GM12891 (cell line): ENCODE measurements around the gene GID4.

Experiments used
- DNase-seq: peaks from one replicate; pipeline ENCODE4 v3.0.0; 2011; ENCODE audit warnings: low spot score; ENCODE audit not compliant: insufficient read length
- FAIRE-seq: peaks from 2 replicates; lab custom pipeline; 2011; peaks lifted over from hg19 to GRCh38; lab: Jason Lieb, UNC
- PAX5 ChIP-seq: IDR thresholded peaks from 2 replicates; pipeline ENCODE4 v1.6.1; 2011; ENCODE audit warnings: low read length, moderate library complexity, mild to moderate bottlenecking; ENCODE audit not compliant: insufficient read depth, severe bottlenecking
- POLR2A ChIP-seq: IDR thresholded peaks from 2 replicates; pipeline ENCODE4 v1.6.1; 2011; ENCODE audit warnings: low read depth, low read length, control low read depth
- POLR2AphosphoS5 ChIP-seq: IDR thresholded peaks from 2 replicates; pipeline ENCODE4 v1.6.1; 2011; ENCODE audit warnings: low read depth, low read length, control low read depth
- POU2F2 ChIP-seq: IDR thresholded peaks from 2 replicates; pipeline ENCODE4 v1.6.1; 2011; ENCODE audit warnings: low read depth, mild to moderate bottlenecking, control low read depth, low read length, moderate library complexity
- SPI1 ChIP-seq: IDR thresholded peaks from 2 replicates; pipeline ENCODE4 v1.6.1; 2011; ENCODE audit warnings: low read depth, low read length, control low read depth
- TAF1 ChIP-seq: IDR thresholded peaks from 2 replicates; pipeline ENCODE4 v1.6.1; 2011; ENCODE audit warnings: low read depth, low read length, control low read depth

GID4 gene

DNA sequence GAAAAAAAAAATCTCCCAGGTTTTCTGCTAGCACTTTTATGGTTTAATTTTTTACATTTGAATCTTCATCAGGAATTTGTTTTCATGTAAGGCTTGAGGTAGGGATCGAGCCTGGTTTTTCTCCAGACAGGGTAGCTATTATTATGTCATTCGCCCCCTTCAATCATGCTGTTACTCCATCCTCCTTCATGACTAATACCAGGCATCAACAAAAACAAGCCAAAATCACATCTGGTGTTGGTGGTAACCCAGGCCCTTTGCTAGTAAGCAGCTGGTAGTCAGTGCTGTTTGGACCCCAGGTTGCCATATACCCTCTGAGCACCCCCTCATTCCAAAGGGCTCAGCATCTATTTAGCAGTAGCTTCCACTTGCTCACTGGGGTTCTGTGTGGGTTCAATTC is 37.0 kb upstream of the GID4 start:
- no peak for FAIRE-seq
- no peak for DNase-seq
- TF ChIP-seq PAX5 (no peak), POU2F2 (no peak), POLR2A (no peak), SPI1 (no peak), POLR2AphosphoS5 (no peak), TAF1 (no peak)

DNA sequence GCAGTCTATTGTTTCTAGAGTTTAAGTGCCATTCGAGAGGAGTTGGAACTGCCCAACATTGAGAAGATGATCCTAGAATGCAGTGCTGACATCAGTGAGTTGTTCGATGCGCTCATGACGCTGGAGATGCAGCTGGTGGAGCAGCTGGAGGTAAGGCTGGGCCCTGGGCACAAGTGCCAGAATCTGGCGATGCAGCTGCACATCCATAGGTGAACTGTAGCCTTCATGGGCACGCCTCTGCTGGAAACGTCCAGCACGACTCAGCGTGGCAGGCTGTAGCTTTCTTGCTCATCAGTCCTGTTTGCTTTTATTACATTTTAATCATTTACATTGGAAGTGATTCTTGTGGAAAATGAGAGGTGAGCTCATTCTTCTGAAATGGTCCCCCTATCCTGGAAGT is 34.9 kb upstream of the GID4 start:
- FAIRE-seq = no peak
- TF ChIP-seq PAX5 (no peak), SPI1 (no peak), POLR2AphosphoS5 (no peak), TAF1 (no peak), POLR2A (no peak), POU2F2 (no peak)
- no peak for DNase-seq

DNA sequence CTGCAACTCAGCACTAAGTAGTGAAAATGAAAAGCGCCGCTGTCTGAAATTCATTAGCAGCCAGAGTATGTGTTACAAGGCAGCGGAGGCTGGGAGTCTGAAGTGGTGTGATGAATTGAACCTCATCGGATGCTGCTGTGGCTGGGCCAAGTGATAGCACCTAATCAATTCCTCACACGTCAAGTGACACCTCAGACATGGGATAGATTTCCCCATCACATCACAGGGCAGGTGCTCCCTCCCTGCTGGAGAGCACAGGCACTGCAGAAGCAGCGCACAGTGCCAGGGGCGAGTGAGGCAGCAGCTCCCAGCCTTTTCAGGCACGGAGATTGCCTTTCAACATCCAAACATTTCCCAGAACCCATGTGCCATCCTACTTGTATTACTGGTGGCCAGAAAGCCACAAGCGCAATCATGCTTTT is 34.3 kb upstream of the GID4 start:
- no peak for FAIRE-seq
- DNase-seq = no peak
- TF ChIP-seq PAX5 = no peak
- no peak for TF ChIP-seq POU2F2
- no peak for TF ChIP-seq SPI1
- TF ChIP-seq TAF1 = no peak
- TF ChIP-seq POLR2AphosphoS5 = no peak
- no peak for TF ChIP-seq POLR2A

DNA sequence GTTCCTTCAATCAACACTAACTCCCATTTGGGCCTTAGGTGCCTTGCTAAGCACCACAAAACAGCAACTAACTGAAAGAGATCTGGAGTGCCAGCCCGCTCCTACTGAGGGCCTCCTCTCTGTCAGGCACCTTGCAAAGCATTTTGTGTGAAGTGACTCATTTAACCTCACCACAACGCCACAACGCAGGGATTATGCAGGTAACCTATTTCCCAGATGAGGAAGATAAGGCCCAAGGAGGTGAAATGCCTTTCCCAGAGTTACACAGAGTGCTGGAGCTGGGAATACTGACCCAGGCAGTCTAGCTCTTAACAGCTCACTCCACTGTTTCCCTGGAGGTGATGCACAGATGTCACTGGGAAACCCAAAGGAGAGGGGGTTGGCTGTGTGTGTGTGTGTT is 33.7 kb upstream of the GID4 start:
- FAIRE-seq (no peak), DNase-seq (no peak)
- TF ChIP-seq SPI1 (no peak), POLR2AphosphoS5 (no peak), POLR2A (no peak), PAX5 (no peak)

DNA sequence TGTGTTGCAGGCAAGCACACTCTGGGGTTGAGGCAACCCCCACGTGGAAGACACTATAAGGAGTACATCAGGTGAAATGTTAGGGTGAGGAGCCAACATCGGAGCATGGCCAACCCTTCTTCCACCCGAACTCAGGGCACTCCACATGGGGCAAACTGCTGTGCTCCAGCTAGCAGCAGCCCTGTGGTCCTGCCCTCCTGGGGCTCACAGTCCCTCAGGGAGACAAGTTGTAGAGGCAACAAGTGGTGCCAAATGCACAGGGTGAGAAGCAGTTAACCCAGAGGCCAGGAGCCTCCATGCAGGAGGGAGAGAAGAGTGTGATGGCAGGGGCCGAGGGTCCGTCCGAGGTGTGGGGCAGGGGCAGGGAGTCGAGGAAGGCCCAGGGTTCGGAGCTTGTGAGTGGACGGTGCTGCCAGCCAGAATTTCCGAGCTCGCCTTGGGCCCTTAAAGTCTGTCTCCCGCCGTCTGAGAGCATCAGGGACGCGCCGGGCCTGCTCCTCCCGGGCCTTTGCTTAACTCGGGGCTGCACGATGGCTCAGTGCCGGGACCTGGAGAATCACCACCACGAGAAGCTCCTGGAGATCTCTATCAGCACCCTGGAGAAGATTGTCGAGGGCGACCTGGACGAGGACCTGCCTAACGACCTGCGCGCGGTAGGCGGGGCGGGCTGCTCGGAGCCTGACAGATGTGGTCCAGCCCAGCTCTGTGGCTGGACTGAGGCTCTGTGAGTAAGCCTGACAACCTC is 32.5 kb upstream of the GID4 start:
- DNase-seq (no peak), FAIRE-seq (no peak)
- no peak for TF ChIP-seq PAX5
- no peak for TF ChIP-seq POLR2AphosphoS5
- TF ChIP-seq TAF1 = no peak
- no peak for TF ChIP-seq SPI1
- TF ChIP-seq POU2F2 = no peak
- no peak for TF ChIP-seq POLR2A

DNA sequence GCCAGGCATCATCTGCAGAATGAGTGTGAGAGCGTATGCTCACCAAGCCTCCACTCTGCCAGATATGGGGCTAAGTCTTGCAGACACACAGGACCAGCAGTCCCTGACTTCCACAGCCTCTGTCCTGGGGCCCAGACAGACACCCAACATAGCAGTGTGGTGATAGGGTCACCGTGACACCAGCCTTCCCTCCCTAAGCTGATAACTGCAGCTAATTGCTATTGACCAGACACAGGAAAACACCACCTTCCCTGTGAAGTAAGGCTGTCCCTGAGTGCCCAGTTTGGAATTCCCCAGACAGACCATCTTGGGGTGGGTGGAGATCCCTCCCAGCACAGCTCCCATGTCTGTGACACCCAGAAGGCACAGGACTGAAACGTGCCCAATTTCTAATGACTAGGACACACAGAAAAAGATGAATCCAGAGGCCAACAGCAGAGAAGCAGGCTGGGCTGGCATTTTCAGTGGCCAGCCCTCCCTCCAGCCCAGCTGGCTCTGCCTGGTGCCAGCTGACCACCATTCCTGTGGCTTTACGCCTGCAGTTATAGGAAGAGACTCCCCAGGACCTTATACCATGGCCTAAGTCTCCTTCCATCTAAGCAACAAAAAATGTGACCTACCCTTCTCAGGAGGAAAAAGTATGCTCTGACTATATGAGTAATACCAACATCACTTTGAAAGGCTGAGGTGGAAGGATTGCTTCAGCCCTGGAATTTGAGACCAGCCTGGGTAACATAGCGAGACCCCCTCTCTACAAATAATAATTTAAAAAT is 30.5 kb upstream of the GID4 start:
- TF ChIP-seq SPI1 (no peak), POLR2A (no peak), TAF1 (no peak), PAX5 (no peak), POLR2AphosphoS5 (no peak), POU2F2 (no peak)

DNA sequence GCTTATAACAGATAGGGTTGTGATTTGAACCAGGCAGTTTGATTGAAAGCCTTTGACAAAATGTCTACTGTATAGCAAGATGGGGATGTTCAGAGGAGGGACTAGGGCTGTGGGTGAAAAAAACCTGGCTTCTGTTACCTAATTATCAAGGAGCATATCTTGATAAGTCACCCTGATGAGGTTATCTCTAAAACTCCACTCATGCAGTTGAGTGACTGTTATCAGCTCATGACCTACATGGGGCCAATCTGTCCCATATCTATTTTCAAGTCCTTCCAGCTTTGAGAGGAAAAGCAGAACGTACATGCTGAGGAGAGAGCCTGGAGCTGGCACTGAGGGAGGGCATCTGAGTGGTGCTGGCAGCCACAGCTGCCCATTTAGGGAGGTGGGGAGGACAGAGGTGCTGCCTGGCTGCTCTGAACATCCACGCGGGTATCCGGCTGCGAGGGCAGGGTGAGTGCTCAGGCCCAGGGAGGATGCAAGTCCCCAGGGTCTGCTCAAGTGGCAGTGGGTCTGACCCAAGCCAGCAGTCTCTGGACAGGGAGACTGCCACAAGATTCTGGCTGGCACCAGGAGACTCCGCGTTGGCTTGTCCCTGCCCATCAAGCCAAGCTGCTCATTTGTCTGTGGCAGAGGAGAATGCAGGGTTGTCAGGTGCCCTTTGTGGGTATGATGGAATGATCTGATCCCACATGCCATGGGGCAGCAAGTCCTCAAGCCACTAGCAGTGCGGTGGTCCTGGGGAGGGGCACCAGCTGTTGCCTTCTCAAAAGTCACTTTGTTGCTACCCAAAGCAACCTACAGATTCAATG is 29.4 kb upstream of the GID4 start:
- FAIRE-seq (no peak), DNase-seq (no peak)
- TF ChIP-seq PAX5 (no peak), POU2F2 (no peak), TAF1 (no peak), SPI1 (no peak), POLR2AphosphoS5 (no peak), POLR2A (no peak)

More for the DNA sequence above, 30.5 kb upstream of the GID4 start:
- FAIRE-seq (no peak), DNase-seq (no peak)

DNA sequence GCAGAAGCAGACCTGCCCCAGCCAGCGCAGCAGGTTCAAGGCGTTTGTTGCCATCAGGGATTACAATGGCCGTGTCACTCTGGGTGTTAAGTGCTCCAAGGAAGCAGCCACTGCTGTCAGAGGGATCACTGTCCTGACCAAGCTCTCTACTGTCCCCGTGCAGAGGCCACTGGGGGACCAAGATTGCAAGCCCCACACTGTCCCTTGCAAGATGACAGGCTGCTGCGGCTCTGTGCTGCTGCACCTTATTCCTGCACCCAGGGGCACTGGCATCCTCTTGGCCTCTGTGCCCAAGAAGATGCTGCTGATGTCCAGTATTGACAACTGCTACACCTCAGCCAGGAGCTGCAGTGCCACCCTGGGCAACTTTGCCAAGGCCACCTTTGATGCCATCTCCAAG is 27.9 kb upstream of the GID4 start:
- DNase-seq = no peak
- no peak for FAIRE-seq
- TF ChIP-seq POLR2AphosphoS5 (no peak), SPI1 (no peak), POLR2A (no peak), POU2F2 (no peak), PAX5 (no peak), TAF1 (no peak)

DNA sequence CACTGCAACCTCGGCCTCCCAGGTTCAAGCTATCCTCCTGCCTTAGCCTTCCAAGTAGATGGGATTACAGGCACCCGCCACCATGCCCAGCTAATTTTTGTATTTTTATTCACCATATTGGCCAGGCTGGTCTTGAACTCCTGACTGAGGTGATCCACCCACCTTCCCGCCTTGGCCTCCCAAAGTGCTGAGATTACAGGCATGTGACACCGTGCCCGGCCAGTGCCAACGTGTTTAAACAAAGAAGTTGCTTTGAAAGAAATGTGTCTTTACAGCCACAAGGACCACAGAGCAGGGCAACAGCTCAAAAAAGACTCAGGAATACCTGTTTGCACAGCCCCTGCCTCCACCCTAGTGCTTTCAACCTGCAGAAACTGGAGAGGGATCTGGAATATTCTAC is 25.2 kb upstream of the GID4 start:
- TF ChIP-seq POLR2AphosphoS5 (no peak), POU2F2 (no peak), TAF1 (no peak), PAX5 (no peak), SPI1 (no peak), POLR2A (no peak)
- no peak for FAIRE-seq
- no peak for DNase-seq
